Natural killer cell treated with Interleukin-12 subunit alpha and Interleukin-12 subunit beta and Interleukin-15 and Interleukin-18, amount 100 ng/mL, for 72 hours (primary cell): ENCODE measurements around the gene SNX17. TPM values are rescaled to one million over a fixed set of nuclear protein-coding genes. Genes with fewer than 3 reads are reported as not detected.

Source experiments
- total RNA-seq, 2 donors: library from RNA; stranded (reverse); gene quantifications; one replicate each; pipeline ENCODE4 v1.2.3, GENCODE V29; 2022

Gene SNX17
- total RNA-seq, 2 donors from 2014 or later = 100 to 113 TPM

Other genes with a start within 250 kb of the SNX17 start
- gene ABHD1, start 246.8 kb upstream of the SNX17 start, total RNA-seq = under 1 TPM in 1 of 2 donors, not detected in 1; 0.25 TPM
- gene PREB, start 236.0 kb upstream of the SNX17 start, total RNA-seq = 100 to 1,000 TPM in 1 of 2 donors, 10 to 100 TPM in 1; 91.6 to 109 TPM
- not detected for gene PRR30, start 231.2 kb upstream of the SNX17 start, total RNA-seq
- gene TCF23, start 221.6 kb upstream of the SNX17 start, total RNA-seq = not detected
- gene ATRAID, start 158.6 kb upstream of the SNX17 start, total RNA-seq = 10 to 100 TPM; 59.3 to 59.9 TPM
- gene SLC5A6, start 158.3 kb upstream of the SNX17 start, total RNA-seq = 100 to 1,000 TPM in 1 of 2 donors, 10 to 100 TPM in 1; 40.7 to 123 TPM
- 100 to 1,000 TPM in 1 of 2 donors, 10 to 100 TPM in 1; 50.6 to 175 TPM for gene CAD, start 153.2 kb upstream of the SNX17 start, total RNA-seq
- not detected for gene SLC30A3, start 107.6 kb upstream of the SNX17 start, total RNA-seq
- not detected for gene DNAJC5G, start 95.2 kb upstream of the SNX17 start, total RNA-seq
- gene TRIM54, start 88.2 kb upstream of the SNX17 start, total RNA-seq = under 1 TPM; 0.28 to 0.33 TPM
- gene UCN, start 62.2 kb upstream of the SNX17 start, total RNA-seq = 1 to 10 TPM; 1.3 TPM
- 10 to 100 TPM; 92.4 to 96.1 TPM for gene MPV17, start 47.5 kb upstream of the SNX17 start, total RNA-seq
- gene GTF3C2, start 13.9 kb upstream of the SNX17 start, total RNA-seq = 100 to 1,000 TPM in 1 of 2 donors, 10 to 100 TPM in 1; 85.4 to 107 TPM
- 10 to 100 TPM; 49.5 to 52.0 TPM for gene EIF2B4, start 278 bp upstream of the SNX17 start, total RNA-seq
- 10 to 100 TPM; 21.8 to 23.6 TPM for gene ZNF513, start 10.1 kb downstream of the SNX17 start, total RNA-seq
- gene PPM1G, start 39.0 kb downstream of the SNX17 start, total RNA-seq = 100 to 1,000 TPM; 110 to 158 TPM
- gene NRBP1, start 58.0 kb downstream of the SNX17 start, total RNA-seq = 100 to 1,000 TPM in 1 of 2 donors, 10 to 100 TPM in 1; 66.0 to 117 TPM
- 1 to 10 TPM; 2.2 to 6.1 TPM for gene KRTCAP3, start 71.8 kb downstream of the SNX17 start, total RNA-seq
- 10 to 100 TPM; 11.1 to 17.4 TPM for gene IFT172, start 119.1 kb downstream of the SNX17 start, total RNA-seq
- not detected for gene FNDC4, start 124.6 kb downstream of the SNX17 start, total RNA-seq
- not detected for gene GCKR, start 126.2 kb downstream of the SNX17 start, total RNA-seq
- 10 to 100 TPM; 10.1 to 24.0 TPM for gene ZNF512, start 212.4 kb downstream of the SNX17 start, total RNA-seq